Measurements from ENCODE around the gene FAM72B.
A peak's percentile ranks its signal among the peaks of the same experiment; 100 is the strongest.
"Not testable (repeated sequence)": the region's sequence is repeated elsewhere in the genome, so short reads cannot be mapped to it uniquely, and the experiment has no call there.

Gene FAM72B

DNA sequence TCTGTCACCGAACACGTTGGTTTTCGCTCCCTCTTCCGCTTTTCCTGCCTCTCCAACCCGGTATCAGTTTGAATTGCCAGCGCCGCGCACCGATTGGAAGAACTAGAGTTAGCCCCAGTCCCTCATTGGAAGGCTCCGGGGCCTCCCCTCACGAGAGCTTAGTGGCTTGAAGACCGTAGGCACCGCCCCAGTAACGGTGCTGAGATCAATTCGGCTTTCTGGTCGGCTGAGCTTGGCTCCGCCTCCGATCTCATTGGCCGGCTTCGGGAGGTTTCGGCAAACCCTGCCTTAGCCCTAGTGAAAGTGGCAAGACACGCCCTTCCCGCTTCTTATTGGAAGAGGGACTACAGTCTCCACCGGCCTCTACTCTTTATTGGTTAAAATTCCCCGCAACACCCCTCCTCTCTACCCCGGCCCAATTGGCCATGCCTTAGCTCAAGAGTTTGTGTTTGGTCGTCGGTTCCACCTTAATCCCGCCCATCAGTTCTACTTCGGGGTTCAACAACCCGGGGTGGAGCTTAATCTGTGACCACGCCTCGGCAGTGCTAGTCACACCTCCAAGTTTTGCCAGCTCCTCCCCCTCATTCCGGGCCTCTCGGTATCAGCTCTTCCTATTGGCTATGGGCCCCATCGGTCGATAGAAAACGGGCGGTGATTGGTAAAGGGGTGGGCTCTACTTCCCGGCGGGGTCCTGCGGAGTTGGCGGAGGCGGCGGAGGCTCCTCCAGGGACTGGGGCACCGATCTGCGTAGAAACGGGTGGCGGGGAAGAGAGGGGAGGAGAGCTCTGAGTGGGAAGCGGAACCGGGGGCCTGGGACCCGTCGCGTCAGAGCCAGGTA, at the start of gene FAM72B, which contains the start of gene SRGAP2C:
Gene FAM72B (minus strand): TSS at position 51 of the 838 bp plus-strand sequence. CDS start 851 bp downstream, outside the sequence.
Gene SRGAP2C (plus strand): TSS at position 686 of the 838 bp plus-strand sequence. CDS start 2,472 bp downstream, outside the sequence.
- peak; percentile 96 for DNase-seq

DNA sequence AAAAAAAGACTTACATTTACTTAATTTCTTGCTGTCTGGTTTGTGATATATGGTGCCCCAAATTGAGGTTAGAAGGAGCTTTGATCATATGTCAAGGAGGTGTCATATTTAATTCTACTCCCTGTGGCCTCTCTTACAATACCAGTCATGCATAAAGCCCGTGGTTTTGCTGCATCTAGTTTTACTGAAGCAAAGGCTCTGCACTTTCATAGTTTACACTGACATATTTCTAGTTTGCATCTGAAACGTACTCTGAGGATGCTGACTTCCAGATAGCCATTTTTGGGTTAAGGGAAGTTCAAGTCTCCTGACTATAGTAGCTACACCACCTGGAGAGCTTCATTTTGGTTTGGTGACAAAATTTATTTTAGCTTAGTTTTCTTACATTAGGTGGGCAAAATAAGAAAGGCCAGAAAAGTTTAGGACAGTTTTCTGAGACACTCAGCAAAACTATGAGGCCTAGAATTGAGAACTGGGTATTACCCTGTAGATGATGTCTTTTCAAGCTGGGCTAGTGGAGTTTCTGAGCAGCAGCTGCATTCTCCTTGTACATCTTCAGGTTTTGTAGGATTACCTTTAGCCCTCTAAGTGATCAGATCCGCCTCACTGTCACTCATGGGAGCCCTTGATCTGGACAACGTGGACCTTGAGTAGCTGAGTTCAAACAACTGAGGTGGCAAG, 48.4 kb upstream of the FAM72B start:
- DNase-seq = not testable (repeated sequence)

DNA sequence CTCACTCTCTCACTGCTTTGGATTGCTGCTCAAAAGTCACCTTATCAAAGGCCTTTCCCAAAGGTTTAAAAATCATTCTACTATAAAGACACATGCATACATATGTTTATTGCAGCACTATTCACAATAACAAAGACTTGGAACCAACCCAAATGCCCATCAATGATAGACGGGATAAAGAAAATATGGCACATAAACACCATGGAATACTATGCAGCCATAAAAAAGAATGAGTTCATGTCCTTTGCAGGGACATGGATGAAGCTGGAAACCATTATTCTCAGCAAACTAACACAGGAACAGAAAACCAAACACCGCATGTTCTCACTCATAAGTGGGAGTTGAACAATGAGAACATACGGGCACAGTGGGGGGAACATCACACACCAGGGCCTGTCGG, 46.5 kb upstream of the FAM72B start:
- not testable (repeated sequence) for DNase-seq

DNA sequence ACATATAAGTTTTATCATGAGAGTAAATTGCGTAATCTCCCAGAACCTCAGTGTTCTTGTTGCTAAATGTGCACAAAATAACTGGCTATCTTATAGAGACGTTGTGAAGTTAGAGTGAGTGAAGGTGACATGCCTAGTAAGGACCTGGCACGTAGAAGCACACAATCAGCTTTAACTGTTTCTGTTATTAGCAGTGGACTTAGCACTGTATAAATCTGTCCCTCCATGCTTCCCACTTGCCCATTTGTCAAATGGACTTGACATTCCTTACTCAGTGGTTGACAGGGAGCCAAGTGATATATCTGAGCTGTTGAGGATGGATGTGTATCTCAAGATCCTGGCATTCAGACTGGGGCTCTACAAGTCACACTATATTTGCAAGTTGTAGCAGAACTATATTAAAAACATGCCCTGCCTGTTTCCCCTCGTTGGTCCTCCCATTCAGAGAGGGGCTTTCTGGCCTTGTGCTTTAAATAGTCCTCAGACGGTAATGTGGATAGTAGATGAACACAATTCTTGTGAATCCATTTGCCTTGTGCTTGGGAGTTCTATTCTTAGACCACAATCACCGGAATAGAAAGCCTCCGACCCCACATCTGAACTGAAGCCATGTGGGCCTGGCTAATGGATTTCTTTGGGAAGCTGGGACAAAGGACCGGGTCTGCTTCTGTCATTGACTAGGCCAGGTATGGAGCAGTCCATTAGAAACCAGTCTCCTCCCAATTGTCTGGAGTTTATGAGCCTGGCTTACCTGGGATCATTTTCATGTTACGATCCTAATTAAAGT, 43.6 kb upstream of the FAM72B start:
- not testable (repeated sequence) for DNase-seq

DNA sequence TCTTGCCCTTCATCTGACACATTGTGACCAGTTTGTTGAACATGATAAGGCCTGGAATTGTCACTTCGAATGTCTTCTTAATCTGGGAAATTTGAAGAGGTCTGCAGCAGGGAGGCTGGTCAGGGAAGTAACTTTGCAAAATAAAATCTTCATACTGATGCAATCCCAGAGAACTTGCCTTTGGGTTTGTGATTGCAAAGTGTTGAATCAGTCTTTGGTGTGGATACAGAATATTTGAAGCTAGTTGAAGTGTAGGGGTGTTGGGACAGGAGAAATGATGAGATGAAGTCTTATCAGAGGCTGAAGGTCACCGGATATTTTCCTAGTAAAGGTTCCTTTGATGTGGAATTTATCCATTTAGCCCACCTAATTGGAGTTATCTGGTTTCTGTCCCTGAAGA, 42.8 kb upstream of the FAM72B start:
- not testable (repeated sequence) for DNase-seq

DNA sequence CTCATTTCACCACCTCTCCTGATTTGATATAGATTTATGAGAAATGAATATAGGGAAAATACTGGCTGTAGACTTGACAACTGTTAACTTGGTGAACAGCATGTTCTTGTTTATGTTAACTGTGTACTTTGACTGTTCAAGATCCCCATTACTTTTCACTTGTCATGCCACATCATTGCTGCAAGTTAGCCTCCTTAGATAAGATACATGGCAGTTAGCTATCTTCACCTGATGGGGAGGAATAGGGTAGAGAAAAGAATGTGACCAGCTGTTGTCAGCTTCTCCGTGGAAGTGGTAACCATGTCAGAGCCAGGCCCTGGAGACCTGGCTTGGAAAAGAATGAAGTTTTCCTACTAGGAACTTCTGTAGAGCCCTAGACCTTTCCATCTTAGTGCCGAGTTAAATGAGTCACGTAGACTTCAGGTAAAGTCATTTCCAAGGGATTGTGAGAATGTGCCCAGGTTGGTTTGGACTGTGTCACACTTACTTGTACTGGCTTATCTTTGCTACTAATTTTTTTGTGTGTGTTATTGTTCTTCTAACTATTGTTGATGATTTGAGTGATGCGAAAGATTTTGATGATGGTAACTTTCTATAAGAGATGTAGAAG, 42.3 kb upstream of the FAM72B start:
- not testable (repeated sequence) for DNase-seq

DNA sequence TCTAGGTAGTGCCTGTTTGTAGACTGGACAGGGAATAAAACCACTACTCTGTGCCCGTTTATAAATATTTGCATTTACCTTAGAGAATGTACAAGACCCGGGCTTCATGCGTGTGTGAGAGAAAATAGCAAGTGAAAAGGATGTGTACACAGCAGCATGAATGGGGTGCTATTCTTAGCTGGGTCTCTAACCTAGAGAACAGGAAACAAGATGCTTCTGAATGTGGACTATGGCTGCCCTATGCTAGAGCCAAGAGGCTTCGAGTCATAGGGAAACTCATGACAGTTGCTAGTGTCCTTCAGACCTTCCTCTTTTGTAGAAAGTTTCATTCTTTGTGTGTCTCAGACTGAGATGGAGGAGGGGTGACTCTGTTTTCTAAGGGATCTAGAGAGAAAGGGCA, 40.6 kb upstream of the FAM72B start:
- DNase-seq = not testable (repeated sequence)

DNA sequence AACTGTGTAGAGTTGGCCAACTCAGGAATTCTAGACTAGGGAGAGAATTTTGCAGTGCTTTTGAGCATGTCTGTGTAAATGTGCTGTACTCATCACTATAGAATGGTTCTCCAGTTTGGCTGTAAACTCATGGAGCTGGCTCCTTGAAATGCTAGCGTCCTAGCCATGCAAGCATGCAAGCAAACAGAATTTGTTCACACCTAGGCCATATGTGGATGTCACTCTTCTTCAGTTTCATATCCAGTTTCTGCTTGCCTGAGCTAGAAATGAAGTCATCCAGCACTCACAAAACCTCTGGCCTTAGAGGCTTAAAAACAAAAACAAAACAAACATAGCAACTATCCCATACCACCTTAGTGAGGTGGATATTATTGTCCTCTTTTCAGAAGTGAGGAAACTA, 37.6 kb upstream of the FAM72B start:
- DNase-seq = not testable (repeated sequence)

DNA sequence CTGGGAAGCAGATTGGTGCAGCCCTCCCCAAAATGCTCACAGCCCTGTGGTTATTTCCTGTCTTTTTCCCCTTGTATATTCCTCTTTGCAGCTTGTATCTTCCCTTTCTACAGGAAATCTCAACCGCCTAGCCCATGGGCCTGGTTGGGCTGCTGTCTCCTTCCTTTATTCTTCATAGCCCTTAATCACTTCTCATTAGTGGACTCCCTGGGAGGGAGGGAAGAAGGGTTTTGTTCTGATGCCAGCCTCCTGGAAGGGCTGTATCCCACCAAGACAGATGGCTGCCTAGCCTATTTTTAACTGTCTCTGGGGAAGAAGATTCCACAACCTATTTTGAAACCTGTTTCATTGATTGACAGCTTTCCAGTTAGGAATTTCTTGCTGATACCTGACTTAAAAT, 32.5 kb upstream of the FAM72B start:
- not testable (repeated sequence) for DNase-seq

DNA sequence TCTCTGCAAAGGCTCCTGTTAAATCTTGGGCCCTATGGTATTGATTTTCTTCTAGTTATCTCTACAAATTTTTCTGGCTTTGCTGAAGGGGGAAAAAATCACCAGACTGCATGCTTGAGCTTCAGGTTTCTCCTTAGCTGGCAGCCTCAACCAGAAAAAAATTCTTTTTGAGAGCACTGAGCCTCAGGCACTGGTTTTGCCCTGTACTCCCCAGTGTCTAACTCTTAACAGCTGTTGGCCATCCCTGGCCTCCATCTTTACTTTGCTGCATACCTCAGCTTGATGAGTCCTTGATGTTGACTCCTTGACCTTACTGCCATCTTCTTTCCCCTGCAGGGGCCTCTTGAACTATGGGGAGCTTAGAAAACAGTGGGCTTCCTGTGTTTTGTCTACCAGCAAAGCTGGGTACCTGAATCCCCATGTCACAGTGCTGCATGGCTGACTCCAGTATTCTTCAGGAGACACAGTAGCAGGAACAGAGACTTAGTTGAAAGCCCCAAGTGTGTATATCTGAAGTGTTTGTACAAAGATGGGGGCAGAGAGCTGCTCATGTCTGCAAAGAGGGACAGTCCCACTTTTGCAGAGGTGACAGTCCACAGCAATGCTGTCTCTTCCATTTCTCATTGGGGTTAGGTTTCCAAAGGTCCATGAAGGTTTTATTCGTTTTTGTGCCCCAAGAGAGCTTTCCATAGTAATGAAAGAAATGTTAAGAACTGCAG, 31.7 kb upstream of the FAM72B start:
- DNase-seq = not testable (repeated sequence)

DNA sequence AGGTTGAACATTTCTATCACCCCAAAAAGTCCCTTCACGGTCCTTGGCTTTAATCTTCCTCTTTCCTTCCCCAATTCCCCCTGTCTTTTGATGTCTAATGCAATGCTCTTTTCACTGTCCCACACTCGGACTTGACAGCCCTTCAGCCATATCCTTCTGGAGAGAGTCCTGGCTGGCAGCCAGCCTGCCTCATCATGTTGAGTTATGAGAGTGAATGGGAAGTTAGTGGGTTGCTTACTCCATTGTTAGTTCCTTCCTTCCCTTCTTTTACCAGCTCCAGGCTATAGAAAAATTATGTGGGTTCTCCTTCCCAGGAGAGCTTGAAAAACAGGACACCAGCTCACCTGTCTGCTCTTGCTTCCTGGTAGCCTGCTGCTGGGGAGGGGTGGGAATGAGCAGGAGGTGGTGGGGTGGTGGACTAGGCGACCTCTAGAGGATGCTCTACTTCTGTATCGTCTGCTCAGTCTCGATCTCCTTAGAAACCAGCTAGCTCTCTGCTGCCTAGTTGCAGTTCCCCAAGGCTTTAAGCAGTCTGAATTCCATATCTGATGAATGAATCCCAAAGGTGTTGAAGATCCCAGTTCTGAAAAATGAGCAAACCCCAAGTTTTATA, 30.5 kb upstream of the FAM72B start:
- not testable (repeated sequence) for DNase-seq

DNA sequence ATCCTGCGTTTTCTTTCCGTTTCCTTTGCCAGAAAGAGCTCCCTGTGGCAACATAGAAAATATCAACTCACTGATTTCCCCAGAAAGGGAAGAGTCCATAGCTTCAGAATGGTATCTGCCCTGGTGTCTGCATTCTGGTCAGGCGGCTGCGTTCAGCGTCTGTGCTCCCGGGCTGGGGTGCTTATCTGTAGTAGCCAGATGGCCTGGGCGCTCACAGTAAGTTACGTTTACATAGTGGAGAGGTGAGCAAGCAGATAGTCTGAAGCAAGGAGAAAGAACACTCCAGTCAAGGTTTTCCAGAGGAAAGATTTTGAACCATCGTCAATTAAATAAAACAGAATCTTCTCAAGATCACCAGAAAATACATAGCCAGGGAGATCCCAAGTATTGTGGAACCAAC, 29.4 kb upstream of the FAM72B start:
- DNase-seq = not testable (repeated sequence)

DNA sequence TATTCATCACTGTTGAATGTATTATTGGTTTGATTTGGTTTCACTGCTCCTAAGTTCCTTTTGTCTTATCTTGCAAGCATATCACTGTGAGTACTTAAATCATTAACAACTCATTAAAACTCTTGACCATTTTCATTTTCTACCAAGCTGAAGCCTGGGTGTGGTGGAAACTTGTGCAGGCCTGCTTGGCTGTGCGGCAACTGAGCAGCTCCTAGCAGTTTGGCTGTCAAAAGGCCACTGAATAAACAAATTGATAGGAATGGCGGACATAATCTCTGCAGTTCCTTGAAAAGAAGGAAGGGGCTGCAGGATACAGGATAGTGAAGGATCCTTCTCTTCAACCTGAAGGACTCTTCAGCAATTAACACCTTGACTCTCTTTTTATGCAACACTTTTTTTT, 26.6 kb upstream of the FAM72B start:
- DNase-seq = not testable (repeated sequence)

DNA sequence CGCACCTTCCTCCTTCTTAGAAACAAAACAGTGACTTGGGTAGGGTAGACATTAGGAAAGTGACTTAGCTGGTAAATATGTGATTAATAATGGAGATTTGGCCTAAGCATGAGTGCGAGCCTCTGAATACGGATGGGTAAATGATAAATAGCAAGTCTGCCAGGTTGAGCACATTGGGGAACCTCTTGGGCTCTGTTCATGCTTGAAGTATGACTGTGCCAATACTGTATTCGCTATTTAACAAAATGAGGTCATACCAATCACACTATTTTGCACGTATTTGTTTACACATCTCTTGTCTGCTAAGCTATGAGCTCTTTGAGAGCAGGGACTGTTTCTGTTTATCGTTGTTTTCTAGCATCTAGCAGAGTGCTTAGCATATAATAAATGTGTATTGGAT, 24.2 kb upstream of the FAM72B start:
- not testable (repeated sequence) for DNase-seq

DNA sequence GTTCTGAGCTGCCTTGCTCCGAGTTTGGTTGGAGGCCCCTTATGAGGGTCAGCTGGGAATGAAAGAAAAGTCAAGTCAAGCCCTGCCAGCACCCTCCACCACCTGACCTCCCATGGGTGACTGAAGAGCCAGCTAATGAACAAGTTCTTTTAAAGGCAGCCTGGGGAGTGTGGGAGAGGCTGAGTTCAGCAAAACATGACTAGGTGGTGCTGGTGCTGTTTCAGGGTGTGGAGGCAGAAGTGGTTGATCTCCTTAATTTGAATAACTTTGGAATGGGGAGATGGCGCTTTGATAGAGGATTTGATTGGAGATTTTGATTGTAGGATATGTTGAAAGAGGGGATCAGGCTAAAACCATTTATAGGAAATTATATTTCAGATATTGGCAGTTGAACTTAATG, 23.2 kb upstream of the FAM72B start:
- DNase-seq = not testable (repeated sequence)

DNA sequence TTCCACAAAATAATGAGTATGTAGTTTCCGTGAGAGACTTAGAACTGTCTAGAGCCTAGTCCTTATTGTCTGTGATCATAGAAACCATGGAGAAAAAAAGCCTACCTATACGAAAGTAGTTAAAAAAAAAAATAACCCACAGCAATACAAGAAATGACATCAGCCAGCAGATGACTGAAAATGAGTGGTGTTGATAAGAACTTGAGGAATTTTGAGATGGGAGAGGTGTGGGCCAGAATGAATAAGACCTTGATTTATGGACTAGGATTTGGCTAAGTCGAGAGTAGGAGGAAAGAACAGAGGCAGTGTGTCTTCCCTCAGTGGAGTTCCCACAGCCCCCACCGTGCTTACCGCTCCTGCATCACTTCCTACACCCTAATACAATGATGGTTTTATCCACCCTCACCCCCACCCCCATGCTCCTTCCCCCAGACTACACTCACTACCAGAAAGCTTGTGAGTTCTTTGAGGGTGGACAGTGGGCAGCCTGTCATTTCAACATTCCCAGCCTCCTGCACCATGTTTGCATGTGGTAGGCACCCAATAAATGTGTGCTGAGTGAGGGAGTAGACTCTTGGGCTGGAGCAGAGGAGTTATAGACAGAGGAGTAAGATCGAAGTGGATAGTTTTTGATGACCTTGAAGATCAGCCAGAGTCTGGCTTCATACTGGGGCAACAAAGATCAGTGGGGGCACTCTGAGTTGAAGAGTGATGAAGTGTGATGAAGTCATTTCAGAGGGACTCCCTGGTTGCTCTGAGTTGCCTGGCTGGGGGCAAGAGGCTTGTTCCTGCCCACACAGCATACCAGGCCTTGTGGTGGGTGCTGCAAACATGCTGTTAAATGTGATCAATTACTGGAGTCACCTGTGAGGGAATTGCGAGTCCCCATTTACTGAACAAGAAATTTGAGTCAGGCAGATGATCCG, 21.9 kb upstream of the FAM72B start:
- not testable (repeated sequence) for DNase-seq

DNA sequence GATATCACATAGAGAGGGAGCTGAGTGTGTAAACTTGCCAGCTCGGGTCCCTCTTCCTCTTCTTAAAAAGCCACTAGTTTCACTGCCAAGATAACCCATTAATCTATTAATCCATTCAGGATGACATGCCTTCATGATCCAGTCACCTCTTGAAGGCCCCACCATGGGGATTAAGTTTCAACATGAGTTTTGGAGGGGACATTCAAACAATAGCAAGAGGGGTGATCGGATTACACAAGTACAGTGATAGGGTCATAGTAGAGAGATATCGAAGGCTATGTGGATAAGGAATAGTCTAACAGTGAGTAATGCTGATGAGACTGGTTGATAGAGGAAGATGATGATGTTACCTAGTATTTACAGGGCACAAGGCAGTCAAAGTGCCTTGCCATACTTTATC, 18.8 kb upstream of the FAM72B start:
- DNase-seq = not testable (repeated sequence)

DNA sequence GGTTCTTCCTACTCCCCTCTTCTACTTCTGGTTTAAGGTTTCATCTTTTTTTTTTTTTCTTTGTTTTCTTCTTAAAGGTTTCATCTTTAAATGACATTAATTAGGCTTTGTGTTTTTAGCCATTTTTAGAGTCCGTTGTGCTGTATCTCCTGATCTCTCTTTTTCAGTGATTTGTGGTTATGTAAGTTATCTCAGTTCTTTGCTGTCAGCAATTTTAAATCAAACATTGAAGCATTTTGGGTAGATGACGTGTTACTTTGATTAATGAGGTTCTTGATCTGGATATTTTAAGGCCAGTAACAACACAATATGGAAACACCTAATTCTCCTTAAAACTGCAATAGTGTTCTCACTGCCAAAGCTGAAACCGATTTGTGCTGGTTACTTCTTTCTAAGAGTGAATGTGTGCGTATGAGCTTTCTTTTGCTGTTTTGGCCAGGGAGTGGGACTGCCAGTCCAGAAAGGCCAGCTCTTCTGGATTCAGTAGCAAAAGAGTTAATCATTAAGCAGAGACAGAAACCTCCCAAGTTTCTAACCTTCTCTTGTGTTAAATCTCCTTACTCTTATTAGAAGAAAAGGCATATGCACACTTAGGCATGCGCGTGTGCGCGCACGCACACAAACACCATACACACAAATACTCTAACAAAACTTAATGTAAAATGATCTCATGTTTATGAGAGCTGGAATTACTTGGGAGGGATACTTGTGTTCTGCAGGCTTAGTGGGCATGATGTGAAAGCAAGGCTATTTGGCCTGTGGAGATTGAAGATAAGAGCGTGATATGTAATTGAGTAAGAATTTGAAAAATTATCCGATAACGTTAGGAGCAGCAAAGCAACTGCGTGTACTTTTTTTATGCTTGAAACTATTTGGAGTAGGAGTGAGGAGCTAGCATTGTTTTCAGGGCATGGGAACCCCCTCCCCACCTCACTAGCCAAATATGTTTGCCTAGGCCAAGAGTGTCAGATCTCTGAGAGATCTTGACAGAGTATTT, 17.1 kb upstream of the FAM72B start:
- DNase-seq = not testable (repeated sequence)

DNA sequence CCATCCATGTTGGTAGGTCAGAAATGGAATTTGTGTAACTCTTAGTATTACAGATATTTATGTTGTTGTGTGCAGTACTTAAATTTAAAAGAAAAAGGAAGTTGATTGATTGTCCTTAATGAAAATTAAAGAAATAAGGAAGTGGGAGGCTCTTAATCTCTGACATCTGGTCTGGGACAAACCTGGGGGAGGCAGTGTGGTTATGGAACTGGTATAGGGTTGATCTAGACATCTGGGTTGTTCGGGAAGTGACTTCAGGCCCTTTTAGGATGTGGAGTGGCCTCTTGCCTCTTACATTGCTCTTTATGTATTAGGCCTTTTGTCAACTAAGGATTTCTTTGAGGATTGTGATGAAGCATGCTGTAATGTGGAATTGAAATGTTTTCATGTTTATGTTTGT, 16.1 kb upstream of the FAM72B start:
- not testable (repeated sequence) for DNase-seq
